Measurements from ENCODE around the gene AKAP6.

Gene AKAP6, protein sequence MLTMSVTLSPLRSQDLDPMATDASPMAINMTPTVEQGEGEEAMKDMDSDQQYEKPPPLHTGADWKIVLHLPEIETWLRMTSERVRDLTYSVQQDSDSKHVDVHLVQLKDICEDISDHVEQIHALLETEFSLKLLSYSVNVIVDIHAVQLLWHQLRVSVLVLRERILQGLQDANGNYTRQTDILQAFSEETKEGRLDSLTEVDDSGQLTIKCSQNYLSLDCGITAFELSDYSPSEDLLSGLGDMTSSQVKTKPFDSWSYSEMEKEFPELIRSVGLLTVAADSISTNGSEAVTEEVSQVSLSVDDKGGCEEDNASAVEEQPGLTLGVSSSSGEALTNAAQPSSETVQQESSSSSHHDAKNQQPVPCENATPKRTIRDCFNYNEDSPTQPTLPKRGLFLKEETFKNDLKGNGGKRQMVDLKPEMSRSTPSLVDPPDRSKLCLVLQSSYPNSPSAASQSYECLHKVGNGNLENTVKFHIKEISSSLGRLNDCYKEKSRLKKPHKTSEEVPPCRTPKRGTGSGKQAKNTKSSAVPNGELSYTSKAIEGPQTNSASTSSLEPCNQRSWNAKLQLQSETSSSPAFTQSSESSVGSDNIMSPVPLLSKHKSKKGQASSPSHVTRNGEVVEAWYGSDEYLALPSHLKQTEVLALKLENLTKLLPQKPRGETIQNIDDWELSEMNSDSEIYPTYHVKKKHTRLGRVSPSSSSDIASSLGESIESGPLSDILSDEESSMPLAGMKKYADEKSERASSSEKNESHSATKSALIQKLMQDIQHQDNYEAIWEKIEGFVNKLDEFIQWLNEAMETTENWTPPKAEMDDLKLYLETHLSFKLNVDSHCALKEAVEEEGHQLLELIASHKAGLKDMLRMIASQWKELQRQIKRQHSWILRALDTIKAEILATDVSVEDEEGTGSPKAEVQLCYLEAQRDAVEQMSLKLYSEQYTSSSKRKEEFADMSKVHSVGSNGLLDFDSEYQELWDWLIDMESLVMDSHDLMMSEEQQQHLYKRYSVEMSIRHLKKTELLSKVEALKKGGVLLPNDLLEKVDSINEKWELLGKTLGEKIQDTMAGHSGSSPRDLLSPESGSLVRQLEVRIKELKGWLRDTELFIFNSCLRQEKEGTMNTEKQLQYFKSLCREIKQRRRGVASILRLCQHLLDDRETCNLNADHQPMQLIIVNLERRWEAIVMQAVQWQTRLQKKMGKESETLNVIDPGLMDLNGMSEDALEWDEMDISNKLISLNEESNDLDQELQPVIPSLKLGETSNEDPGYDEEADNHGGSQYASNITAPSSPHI (N-terminal part only)

GRCh38 chr14:32329146-32329545, at the start of gene AKAP6:
TSS of gene AKAP6 (plus strand) at chr14:32329298. CDS start at chr14:32433494, 104,196 bp downstream.
- no peak for TF ChIP-seq CTCF (IDR thresholded peaks at IDR 0.05)

GRCh38 chr14:32286602-32287001, 42.5 kb upstream of the AKAP6 start:
- no peak for TF ChIP-seq CTCF (IDR thresholded peaks at IDR 0.05)

DNA sequence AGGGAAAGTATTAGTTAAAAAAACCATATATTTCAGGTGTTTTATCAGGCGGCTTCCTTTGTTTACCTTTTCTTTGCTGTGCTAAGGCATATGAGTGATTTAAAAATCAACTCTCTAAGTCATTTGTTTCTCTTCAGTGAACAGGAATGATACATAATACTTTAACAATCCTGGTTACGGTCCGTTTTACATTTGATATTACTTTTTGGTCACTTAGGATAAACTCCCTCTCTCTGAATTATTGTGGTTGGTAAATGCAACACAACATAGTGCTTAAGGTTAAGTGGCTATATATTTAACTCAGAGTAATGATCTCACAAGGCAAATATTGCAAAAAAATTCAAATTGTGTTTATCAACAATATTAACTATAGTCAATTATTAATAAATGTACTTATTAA, 32.7 kb upstream of the AKAP6 start:
- no peak for TF ChIP-seq CTCF (IDR thresholded peaks at IDR 0.05)

DNA sequence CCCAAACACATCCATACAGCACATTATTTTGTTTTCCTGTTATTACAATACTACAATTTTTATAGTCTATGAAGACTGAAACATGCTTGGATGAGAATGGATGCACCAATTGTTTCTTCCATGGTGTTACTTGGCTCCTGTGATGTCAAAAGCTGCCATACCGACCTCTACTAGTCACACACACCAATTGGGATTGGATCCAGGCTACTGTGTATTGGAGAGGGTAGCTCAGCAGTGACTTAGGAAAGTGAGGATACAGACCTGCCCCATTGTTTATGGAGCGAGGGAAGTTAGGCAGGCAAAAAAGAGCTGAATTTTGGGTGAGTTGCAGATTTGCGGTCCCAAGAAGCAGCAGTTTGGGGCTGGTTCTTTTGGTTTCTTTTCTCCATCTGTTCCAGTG, 30.8 kb upstream of the AKAP6 start:
- TF ChIP-seq CTCF (IDR thresholded peaks at IDR 0.05) = no peak

DNA sequence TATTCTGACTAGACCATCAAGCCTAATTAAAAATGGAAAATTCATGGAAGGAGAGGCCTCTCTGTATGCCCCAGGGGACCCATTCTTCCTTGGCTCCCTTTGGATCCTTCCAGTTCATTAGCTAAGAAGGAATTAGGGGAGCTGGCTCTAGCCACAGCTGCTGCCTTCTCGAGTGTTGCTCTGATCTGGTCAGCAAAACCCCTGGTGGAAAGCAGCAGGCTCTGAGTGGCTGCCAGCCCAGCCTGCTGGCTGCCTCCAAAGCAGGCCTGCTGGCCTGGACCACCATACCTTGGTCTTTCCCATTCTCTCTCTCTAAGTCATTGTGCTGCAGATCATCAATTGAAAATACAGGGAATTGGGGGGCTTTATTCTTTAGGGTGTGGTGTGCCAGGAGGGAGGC, 29.0 kb upstream of the AKAP6 start:
- no peak for TF ChIP-seq CTCF (IDR thresholded peaks at IDR 0.05)

GRCh38 chr14:32303865-32304264, 25.2 kb upstream of the AKAP6 start:
- no peak for TF ChIP-seq CTCF (IDR thresholded peaks at IDR 0.05)

DNA sequence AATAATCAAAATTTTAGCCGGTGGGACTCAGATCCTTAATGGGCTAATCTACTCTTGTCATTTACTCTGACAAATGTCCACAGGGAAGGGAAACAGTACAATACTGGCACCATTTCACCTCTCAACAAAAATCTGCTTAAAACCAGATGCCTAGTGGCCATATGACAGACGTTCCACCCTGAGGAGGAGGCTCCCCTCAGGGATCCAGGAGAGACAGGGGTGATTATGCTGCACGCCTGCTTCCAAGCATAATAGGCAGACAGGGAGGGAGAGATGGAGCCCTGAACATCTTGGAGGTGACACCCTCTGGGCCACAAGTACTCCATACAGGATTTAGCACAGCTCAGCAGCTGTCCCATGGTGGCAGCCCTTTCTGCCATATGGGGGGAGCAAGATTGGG, 24.8 kb upstream of the AKAP6 start:
- no peak for TF ChIP-seq CTCF (IDR thresholded peaks at IDR 0.05)
